DOHH2 (cell line): Measurements from ENCODE around the gene ATP5F1E.

Source experiments
- EZH2phosphoT487 ChIP-seq: fragments of 200-600 bp; sonication (generic); IDR thresholded peaks from 2 replicates; pipeline ENCODE4 v1.6.1; 2017; ENCODE audit warnings: borderline replicate concordance, mild to moderate bottlenecking, antibody characterized with exemption, low read length, moderate library complexity, mixed read lengths
- TF ChIP-seq, protein P1 (sequence below): fragments of 200-600 bp; sonication (generic); IDR thresholded peaks from one replicate; pipeline ENCODE4 v1.5.1; 2014; ENCODE audit warnings: antibody characterized with exemption, mild to moderate bottlenecking, low read depth, low read length; ENCODE audit not compliant: poor library complexity, severe bottlenecking

DNA sequence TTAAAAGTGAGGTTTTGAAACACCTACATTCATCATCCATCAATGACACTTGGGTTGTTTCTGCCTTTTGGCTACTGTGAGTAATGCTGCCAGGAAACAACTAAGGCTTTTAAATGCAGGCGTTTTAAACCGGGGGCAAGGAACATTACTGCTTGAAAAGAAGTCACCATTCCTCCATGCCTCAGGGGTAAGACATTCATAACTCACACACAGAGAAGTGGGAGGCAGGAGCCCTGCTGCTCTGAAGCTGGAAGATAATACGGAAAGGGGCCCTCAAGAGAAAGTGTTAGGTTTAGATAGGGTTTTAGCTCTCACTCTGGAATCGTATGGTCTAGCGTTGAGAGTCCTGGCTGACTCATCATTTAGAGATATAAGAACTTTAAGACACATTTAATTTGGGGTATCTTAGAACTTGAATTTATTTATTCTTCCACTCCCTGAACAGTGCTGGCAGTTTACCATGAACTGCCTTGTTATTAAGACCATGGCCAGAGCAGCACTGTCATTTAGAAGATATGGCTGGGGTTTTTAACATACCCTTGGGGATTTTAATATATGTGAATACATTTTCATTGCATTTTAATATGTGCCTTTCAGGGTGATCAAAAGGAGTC, 11.1 kb downstream of the ATP5F1E start:
- TF ChIP-seq, protein P1, sequence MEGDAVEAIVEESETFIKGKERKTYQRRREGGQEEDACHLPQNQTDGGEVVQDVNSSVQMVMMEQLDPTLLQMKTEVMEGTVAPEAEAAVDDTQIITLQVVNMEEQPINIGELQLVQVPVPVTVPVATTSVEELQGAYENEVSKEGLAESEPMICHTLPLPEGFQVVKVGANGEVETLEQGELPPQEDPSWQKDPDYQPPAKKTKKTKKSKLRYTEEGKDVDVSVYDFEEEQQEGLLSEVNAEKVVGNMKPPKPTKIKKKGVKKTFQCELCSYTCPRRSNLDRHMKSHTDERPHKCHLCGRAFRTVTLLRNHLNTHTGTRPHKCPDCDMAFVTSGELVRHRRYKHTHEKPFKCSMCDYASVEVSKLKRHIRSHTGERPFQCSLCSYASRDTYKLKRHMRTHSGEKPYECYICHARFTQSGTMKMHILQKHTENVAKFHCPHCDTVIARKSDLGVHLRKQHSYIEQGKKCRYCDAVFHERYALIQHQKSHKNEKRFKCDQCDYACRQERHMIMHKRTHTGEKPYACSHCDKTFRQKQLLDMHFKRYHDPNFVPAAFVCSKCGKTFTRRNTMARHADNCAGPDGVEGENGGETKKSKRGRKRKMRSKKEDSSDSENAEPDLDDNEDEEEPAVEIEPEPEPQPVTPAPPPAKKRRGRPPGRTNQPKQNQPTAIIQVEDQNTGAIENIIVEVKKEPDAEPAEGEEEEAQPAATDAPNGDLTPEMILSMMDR, result no peak
- TF ChIP-seq EZH2phosphoT487, result no peak
